Measurements from ENCODE around the gene FSCB.
"Not testable (repeated sequence)": the region's sequence is repeated elsewhere in the genome, so short reads cannot be mapped to it uniquely, and the experiment has no call there.

The FSCB gene, protein sequence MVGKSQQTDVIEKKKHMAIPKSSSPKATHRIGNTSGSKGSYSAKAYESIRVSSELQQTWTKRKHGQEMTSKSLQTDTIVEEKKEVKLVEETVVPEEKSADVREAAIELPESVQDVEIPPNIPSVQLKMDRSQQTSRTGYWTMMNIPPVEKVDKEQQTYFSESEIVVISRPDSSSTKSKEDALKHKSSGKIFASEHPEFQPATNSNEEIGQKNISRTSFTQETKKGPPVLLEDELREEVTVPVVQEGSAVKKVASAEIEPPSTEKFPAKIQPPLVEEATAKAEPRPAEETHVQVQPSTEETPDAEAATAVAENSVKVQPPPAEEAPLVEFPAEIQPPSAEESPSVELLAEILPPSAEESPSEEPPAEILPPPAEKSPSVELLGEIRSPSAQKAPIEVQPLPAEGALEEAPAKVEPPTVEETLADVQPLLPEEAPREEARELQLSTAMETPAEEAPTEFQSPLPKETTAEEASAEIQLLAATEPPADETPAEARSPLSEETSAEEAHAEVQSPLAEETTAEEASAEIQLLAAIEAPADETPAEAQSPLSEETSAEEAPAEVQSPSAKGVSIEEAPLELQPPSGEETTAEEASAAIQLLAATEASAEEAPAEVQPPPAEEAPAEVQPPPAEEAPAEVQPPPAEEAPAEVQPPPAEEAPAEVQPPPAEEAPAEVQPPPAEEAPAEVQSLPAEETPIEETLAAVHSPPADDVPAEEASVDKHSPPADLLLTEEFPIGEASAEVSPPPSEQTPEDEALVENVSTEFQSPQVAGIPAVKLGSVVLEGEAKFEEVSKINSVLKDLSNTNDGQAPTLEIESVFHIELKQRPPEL

DNA sequence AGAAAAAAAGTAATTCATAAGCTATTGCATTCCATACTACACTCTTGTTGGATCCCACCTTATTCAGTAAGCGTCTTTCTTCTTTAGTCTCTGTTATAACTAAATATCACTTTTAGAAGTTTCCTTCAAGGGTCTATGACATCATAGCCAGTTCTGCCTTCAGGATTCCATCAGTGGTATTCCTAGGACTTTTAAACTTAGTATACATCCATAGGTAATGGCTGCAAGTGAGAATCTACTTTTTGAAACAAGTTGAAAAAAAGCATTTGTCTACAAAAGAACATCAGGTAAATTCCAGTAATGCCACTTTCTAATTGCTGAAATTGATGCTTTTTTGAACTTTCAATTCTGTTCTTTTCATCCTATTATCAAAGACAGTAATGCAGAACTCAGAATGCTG, at the start of gene FSCB:
FSCB (minus strand) TSS at position 101 of the 400 bp plus-strand sequence. CDS start 296 bp downstream, outside the sequence.
- no peak for DNase-seq (ENCODE audit: low read depth in 2 of 2)

DNA sequence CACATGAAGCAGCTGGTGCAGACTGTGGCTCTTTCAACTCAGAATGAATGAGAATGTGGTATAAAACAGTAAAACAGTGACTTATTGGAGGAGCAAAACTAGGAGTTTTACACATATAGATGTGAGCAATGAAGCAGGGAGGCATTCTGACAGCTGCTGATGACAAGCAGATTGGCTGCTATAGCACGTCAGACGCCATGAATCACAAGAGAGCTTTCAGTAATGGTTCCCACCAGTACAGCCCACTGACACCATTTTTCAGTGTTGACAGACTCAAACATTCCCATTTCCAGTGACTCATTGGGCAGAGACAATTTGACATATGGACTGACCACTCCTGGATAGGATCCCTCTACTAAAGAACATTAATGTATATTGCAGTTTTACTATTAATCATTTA, 24.6 kb upstream of the FSCB start:
- DNase-seq (ENCODE audit: low read depth in 2 of 2), result peak in 1 of 2 experiments; percentile 30

DNA sequence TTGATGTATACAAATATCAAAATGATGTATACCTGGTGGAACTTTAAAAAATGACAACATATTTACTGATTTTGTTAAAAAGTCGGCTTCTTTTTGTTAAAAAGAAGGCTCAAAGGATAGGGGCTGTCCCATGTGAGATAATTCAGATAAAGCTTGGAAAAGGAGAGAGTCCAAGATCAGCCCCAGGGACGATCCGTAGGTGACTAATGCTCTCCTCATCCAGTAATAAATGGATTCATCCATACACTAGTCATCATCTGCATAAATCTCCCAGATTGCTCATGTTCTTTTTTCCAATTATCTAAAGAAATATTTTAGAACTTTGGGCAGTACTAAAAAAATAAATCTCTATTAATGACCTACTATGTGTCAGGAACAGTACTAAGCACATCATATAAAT, 23.4 kb upstream of the FSCB start:
- no peak for DNase-seq (ENCODE audit: low read depth in 2 of 2)

DNA sequence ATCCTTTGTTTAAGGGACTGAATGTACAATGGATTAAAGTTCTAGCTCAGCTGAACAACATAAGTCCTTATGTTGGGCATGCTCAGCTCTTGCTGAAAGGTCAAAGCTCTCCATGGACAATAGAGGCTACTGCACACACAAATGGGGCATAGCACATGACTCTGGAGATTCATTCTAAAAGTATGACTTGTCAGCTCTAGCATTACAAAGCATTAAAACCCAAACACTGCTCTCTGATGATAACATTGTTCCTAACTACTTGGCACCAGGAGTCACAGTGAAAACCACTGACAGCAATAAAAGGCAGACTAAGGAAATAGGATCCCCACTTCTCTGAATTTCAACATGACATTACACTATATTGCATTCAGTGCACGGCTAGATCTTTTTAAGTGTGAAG, 21.9 kb upstream of the FSCB start:
- DNase-seq (ENCODE audit: low read depth in 2 of 2), result peak in 1 of 2 experiments; percentile 13

DNA sequence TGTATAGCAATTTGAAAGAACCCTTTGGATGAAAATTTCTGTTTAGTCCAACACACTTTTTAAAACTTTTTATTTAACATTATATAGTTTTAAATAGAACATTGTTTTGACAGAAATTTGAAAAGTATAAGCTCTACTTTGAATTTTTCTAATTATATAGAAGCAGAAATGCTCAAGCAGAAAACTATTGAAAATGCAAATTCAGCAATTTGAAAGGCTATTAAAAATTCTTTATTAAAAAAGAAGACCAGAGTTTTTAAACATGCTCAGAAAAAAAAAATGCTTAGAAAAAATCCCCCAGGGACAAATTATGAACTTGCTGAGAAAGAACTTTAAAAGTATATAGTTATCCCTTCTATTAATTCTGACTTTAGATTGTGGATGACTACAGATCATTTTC, 21.1 kb upstream of the FSCB start:
- DNase-seq (ENCODE audit: low read depth in 2 of 2), result no peak

DNA sequence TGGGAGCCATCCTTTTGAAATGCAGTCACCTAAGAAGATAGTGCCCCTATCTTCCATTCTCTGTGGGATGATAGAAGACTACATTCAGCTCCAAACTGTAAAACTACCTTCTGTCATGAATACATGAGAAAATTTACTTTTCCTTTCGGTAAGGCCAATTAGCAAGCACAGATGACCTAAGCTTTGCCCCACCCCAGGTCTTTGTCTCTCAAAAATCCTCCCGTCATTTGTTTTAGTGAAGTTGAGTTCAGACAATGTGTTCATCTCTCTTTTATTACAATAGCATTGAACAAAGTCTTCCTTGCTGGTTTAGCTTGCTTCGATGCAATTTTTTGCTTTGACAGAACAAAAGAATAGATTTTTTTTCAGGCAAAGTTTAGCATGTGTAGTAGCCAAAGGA, 18.2 kb upstream of the FSCB start:
- no peak for DNase-seq (ENCODE audit: low read depth in 2 of 2)

DNA sequence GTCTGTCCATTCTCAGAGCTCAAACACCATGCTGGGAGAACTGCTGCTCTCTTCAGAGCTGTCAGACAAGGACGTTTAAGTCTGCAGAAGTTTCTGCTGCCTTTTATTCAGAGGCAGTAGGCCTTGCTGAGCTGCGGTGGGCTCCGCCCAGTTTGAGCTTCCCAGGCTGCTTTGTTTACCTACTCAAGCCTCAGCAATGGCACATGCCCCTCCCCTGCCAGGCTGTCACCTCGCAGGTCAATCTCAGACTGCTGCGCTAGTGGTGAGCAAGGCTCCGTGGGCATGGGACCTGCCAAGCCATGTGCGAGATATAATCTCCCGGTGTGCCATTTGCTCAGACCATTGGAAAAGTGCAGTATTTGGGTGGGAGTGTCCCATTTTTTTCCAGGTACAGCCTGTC, 8.6 kb upstream of the FSCB start:
- not testable (repeated sequence) for DNase-seq (ENCODE audit: low read depth in 2 of 2)

DNA sequence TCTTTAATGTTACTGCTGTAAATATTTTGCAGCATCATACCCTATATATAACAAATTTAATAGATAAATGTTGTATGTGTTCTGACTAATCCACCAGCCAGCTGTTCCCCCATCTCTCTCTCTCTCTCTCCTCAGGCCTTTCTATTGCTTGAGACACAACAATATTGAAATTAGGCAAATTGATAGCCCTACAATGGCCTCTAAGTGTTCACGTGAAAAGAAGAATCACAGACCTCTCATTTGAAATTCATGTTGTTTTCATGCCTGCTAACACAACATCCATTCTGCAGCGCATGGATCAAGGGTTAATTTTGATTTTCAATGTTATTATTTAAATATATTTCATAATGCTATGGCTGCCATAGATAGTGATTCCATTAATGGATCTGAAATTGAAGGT, 1.8 kb upstream of the FSCB start:
- DNase-seq (ENCODE audit: low read depth in 2 of 2), result no peak

DNA sequence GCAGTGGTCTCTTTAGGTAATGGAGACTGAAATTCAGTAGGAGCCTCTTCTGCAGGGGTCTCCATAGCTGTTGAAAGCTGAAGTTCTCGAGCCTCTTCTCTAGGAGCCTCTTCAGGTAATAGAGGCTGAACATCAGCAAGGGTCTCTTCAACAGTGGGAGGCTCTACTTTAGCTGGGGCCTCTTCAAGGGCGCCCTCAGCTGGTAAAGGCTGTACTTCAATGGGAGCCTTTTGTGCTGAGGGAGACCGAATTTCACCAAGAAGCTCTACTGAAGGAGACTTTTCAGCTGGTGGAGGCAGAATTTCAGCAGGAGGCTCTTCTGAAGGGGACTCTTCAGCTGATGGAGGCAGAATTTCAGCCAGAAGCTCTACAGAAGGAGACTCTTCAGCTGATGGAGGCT, 1.5 kb downstream of the FSCB start:
- no peak for DNase-seq (ENCODE audit: low read depth in 2 of 2)

DNA sequence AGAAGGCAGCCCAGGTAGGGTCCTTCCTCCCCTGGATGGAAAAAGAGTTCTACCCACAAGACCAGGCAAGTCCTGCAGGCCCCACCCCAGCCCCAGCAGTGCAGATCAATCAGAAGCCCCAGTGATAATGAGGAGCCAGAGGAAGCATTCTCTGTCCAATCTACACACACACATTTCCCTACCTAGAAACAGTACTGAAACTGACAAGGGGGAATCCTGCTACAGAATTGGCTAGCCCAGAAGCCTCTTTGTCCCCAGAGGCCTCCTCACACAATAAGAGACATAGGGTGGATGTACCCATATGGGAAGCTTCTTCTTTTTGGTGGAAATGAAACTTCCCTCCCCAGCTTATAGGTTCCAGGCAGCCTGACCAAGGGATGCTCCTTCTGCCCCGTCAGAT, 9.9 kb downstream of the FSCB start:
- DNase-seq (ENCODE audit: low read depth in 2 of 2), result no peak

DNA sequence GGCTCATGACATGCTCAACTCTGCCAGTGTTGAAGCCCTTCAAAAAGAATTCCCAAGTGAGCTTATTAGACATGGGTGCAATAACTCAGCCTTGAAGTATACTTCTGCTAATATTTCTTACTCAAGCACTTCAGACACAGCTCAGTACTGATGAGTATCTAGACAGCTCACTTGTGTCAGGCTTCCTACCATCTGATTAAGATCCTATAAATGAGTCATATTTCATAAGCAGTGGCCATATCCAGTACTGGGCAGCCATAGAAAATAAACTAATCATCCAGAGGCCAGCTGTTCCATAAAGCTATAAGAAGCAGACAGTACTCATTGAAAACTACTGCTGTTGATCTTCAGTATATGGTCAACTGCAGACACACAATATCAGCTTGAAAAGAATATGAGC, 12.9 kb downstream of the FSCB start:
- no peak for DNase-seq (ENCODE audit: low read depth in 2 of 2)

DNA sequence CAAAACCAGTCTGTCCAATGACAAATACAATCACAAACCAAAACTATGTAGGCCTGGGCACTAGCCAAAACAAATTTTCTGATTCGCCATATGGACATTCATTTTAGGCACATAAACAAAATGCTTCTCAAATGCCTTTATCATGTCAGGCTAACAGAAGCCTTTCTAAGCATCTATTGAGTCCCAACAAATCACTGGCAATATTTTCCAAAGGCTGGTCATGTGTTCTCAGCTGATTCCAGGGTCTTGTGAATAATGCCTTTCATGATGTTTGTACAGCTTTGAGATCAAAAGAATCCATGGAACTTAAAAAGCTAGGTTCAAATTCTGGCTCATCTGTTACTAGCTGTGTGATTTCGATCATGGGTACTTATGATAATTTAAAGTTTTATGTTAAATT, 16.1 kb downstream of the FSCB start:
- DNase-seq (ENCODE audit: low read depth in 2 of 2), result no peak

DNA sequence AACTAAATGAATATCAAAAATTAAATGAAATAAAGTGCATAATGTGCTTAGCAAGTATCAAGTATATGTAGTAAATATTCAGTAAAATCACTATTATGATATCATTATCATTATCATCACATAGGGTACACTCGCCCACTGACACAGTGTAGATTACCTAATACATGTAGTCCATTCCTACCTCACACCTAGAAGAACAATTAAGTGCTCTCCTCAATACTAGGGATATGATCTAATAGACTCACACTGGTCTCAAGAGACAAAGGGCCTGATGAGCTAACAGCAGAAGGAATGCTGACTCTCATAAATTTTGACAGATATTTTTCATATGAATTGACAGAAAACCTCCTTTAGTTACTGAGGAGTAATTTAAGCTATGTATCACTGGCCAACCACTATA, 29.1 kb downstream of the FSCB start:
- no peak for DNase-seq (ENCODE audit: low read depth in 2 of 2)

DNA sequence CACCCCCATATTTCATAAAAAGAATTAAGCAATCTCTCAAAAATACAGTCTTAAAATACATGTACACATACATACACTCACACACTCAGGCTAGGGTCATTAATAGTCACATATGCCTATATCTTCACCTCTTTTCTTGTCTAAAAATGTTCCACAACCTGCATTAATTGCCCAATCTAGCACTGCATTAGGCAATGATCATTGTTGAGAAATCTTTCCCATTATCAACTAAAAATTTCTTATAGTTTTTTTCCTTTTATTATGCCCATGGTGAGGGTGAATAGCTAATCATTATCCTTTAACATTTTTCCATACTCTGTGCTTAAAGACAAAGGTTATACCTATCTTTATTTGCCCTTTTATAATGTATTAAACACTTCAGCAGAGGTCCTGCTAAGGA, 38.3 kb downstream of the FSCB start:
- no peak for DNase-seq (ENCODE audit: low read depth in 2 of 2)

DNA sequence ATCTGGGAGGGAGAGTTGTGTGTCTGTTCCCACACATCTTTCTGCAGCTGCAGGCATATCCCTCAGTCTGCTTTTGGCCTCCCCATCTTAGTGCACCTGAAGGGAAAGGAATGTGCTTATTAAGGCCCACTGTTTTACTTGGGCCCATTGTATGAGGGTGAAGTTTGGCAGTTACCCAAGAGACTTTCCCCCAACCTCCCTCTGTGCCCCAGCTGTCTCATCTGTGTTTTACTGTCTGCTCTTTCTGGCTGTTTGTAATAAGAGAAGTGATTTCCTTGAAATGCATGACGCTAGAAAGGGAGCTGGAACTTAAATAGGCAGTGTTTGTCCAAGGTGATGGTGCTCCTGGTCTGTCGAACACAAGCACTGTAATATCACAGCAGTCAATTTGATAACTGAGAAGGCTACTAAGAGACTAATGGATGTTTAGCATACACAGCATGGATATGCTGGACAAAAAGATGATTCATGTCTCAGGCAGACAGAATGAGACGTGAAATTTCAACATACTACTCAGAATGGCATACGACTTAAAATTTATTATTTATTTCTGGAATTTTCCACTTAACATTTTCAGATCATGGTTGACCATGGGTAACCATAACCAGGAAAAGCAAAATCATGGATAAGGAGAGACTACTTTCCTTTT, 43.6 kb downstream of the FSCB start:
- DNase-seq (ENCODE audit: low read depth in 2 of 2), result no peak

DNA sequence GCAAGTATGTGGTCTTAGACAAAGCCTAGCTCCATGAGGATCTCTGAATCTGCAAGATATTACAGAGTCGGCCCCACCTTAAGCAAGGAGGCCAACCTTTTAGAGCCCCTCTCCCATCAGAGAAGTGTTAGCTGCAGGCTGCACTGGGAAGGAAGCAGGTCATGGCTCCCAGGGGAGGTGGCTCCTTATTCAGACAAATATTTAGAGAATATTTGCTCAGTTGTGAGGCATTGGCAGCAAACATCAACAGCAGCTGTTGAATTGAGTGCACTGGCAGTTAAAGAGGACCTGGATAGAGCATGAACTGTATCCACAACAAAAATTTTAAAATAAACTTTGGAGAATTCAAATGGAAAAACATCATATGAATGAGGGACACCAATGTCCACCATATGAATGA, 44.7 kb downstream of the FSCB start:
- no peak for DNase-seq (ENCODE audit: low read depth in 2 of 2)

DNA sequence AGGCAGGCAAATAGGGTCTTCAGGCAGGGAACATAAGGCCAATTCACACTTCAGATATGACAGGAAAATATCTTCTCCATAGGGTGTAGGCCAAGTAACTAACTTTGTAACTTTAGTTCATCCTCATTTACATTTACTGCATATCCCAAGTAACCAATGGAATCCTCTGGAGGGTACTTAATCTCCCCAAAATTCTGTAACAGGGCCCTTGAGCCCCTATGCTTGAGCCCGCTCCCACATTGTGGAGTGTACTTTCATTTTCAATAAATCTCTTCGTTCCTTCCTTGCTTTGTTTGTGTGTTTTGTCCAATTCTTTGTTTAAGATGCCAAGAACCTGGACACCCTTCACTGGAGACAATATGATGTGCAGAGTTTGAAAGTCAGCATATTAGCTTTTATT, 45.3 kb downstream of the FSCB start:
- no peak for DNase-seq (ENCODE audit: low read depth in 2 of 2)
